K562 treated with DMSO at 1 percent for 12 hours (cell line): ENCODE results near the gene COX8C. TPM values are rescaled to one million over a fixed set of nuclear protein-coding genes. Genes with fewer than 3 reads are reported as not detected.

ENCODE experiments used
- total RNA-seq: library from RNA; unstranded; fragments of 300-600 nt; gene quantifications from 2 replicates; pipeline ENCODE4 v1.2.3, GENCODE V29; 2022; ENCODE audit not compliant: insufficient read depth

COX8C gene
- total RNA-seq: not detected in 2 replicates

GRCh38 chr14:93346926-93347721, at the start of gene COX8C:
Gene COX8C (plus strand): TSS chr14:93347182. CDS start chr14:93347269, 87 bp downstream.

GRCh38 chr14:93332853-93333630, 13.9 kb upstream of the COX8C start, which contains the start of gene BTBD7:
Gene BTBD7 (minus strand): TSS chr14:93333036. CDS start chr14:93296051, 36,985 bp downstream.

Other genes with a start within 250 kb of the COX8C start
- gene ITPK1, start 231.3 kb upstream of the COX8C start, total RNA-seq: 16.7 and 31.5 TPM in 2 replicates
- 9.0 and 15.5 TPM in 2 replicates for gene MOAP1, start 162.3 kb upstream of the COX8C start, total RNA-seq
- gene LYSET, start 161.9 kb upstream of the COX8C start, total RNA-seq: 15.6 and 28.6 TPM in 2 replicates
- gene GON7, start 140.1 kb upstream of the COX8C start, total RNA-seq: 13.9 and 14.4 TPM in 2 replicates
- gene UBR7, start 139.9 kb upstream of the COX8C start, total RNA-seq: 15.0 and 34.5 TPM in 2 replicates
- 1.8 and 7.3 TPM in 2 replicates for gene BTBD7, start 14.1 kb upstream of the COX8C start, total RNA-seq
- not detected in 2 replicates for gene UNC79, start 83.8 kb downstream of the COX8C start, total RNA-seq